GM12878 (cell line): ENCODE measurements around the gene CLDN15. TPM values are rescaled to one million over a fixed set of nuclear protein-coding genes. Genes with fewer than 3 reads are reported as not detected.

Source experiments
- BMI1 ChIP-seq: fragments of 450-650 bp; IDR thresholded peaks from 2 replicates; pipeline ENCODE4 v1.6.1; 2016; ENCODE audit warnings: mild to moderate bottlenecking, moderate library complexity, borderline replicate concordance
- CEBPB ChIP-seq, 2 experiments: fragments of 150-350 bp in 1 of 2; IDR thresholded peaks; 2 replicates each; pipeline ENCODE4 v1.6.1; 2012 to 2014; ENCODE audit warnings: low read depth in 2 of 2, low read length in 2 of 2, borderline replicate concordance in 1 of 2, inconsistent platforms in 1 of 2
- CEBPZ ChIP-seq: fragments of 150-350 bp; IDR thresholded peaks from 2 replicates; pipeline ENCODE4 v1.6.1; 2016; ENCODE audit warnings: low read depth, low read length
- GABPA ChIP-seq: IDR thresholded peaks from 2 replicates; pipeline ENCODE4 v1.6.1; 2014; ENCODE audit warnings: antibody characterized with exemption, low read depth, mild to moderate bottlenecking, inconsistent platforms
- JUNB ChIP-seq: IDR thresholded peaks from 2 replicates; pipeline ENCODE4 v1.6.1; 2016; ENCODE audit warnings: antibody characterized with exemption, mild to moderate bottlenecking
- MEF2B ChIP-seq: fragments of 450-650 bp; IDR thresholded peaks from 2 replicates; pipeline ENCODE4 v1.6.1; 2018; ENCODE audit warnings: mild to moderate bottlenecking, moderate library complexity; ENCODE audit not compliant: partially characterized antibody, poor library complexity, severe bottlenecking
- NBN ChIP-seq: fragments of 450-650 bp; IDR thresholded peaks from 2 replicates; pipeline ENCODE4 v1.6.1; 2016
- RCOR1 ChIP-seq: conservative IDR thresholded peaks from 2 replicates; pipeline ENCODE4 v1.6.1; 2012; ENCODE audit warnings: low read depth, low read length, improper control_type of control experiment
- SKIL ChIP-seq: fragments of 450-650 bp; IDR thresholded peaks from 2 replicates; pipeline ENCODE4 v1.6.1; 2017; ENCODE audit warnings: mild to moderate bottlenecking, low read depth, inconsistent platforms; ENCODE audit not compliant: poor library complexity, severe bottlenecking
- ZBTB11 ChIP-seq: fragments of 450-650 bp; formaldehyde crosslinking; IDR thresholded peaks from 2 replicates; pipeline ENCODE4 v1.5.0; 2022; ENCODE audit warnings: mild to moderate bottlenecking, missing genetic modification characterization
- ZBTB4 ChIP-seq: fragments of 450-650 bp; formaldehyde crosslinking; IDR thresholded peaks from 2 replicates; pipeline ENCODE4 v1.4.0; 2022; ENCODE audit warnings: mild to moderate bottlenecking, moderate library complexity
- ZNF24 ChIP-seq: fragments of 450-650 bp; IDR thresholded peaks from 2 replicates; pipeline ENCODE4 v1.6.1; 2017; ENCODE audit warnings: antibody characterized with exemption, mild to moderate bottlenecking
- polyA plus RNA-seq, 11 experiments: library from polyadenylated mRNA; depleted of rRNA in 4 of 11; unstranded in 6 of 11; stranded (reverse) in 5 of 11; fragments of >200 nt; fragmentation: Nextera tagmentation in 4 of 11; fragmentation: Illumina TruSeq in 1 of 11; extraction: Ambion mirVana in 4 of 11; extraction: Trizol in 1 of 11; gene quantifications; 1 replicate in 1 of 11; 2 replicates in 10 of 11; pipeline versions ENCODE4 v1.2.1 to v1.2.3, GENCODE V29; 2011 to 2016; ENCODE audit warnings: inconsistent platforms in 2 of 11, missing spikeins in 2 of 11, low read depth in 1 of 11
- total RNA-seq, 4 experiments: library from RNA; depleted of rRNA in 3 of 4; stranded (reverse); fragments of >200 nt in 3 of 4; fragmentation: Illumina TruSeq in 1 of 4; extraction: Trizol in 1 of 4; gene quantifications; 2 replicates each; pipeline versions ENCODE4 v1.2.1 to v1.2.3, GENCODE V29; 2013 to 2021

Gene CLDN15
- total and polyA plus RNA-seq, 10 of the 15 experiments (the other 5 are each of a cell fraction or from before 2014, with no cell fraction given): 0.47 to 15.0 (median 6.6) TPM

GRCh38 chr7:101217388-101218235 lies 20.0 kb downstream of the CLDN15 start, which contains the start of the genes PLOD3 and ZNHIT1 (continued):
- no peak for TF ChIP-seq CEBPZ
- peak; percentile 93 for TF ChIP-seq BMI1
- peak; percentile 40; the same call in 1 of the 2 replicates for TF ChIP-seq JUNB
- TF ChIP-seq NBN: peak; percentile 77
- TF ChIP-seq ZBTB4 (CRISPR knock-in tag): no peak
- no peak for TF ChIP-seq MEF2B
- TF ChIP-seq CEBPB (IDR thresholded peaks at IDR 0.05; ENCODE audit: borderline replicate concordance in 1 of 2, low read depth in 2 of 2, low read length in 2 of 2): no peak
- no peak for TF ChIP-seq RCOR1
- TF ChIP-seq SKIL: peak; percentile 60
- TF ChIP-seq GABPA: peak; percentile 95
- no peak for TF ChIP-seq ZNF24
- TF ChIP-seq ZBTB11: no peak
